PC-9 (cell line): ENCODE measurements around the gene GRB7. TPM values are rescaled to one million over a fixed set of nuclear protein-coding genes. Genes with fewer than 3 reads are reported as not detected.

Source experiments
- BruUV-seq: library from RNA; stranded (reverse); fragments of 400-500 nt; replicated peaks from 2 replicates; lab custom pipeline; 2021; lab: Mats Ljungman, UMichigan
- CTCF ChIA-PET: fragments of 300-600 bp; sonication (Branson Sonifier 250); formaldehyde crosslinking; loops from one replicate; lab custom pipeline; 2022; ENCODE audit warnings: antibody characterized with exemption; lab: Charles Lee
- POLR2A ChIA-PET: fragments of 300-600 bp; sonication (Branson Sonifier 250); formaldehyde crosslinking; loops from one replicate; lab custom pipeline; 2022; ENCODE audit warnings: antibody characterized with exemption; ENCODE audit not compliant: unreplicated experiment; lab: Charles Lee
- DNase-seq, 2 experiments: peaks; one replicate each; pipeline versions ENCODE4 v3.0.0 to v3.0.0-alpha.2; 2015 to 2022; ENCODE audit warnings: mixed read lengths in 1 of 2
- H2AFZ ChIP-seq: fragments of 200-600 bp; sonication (generic); 2 replicates; pipeline ENCODE4 v1.8.1; 2017; ENCODE audit warnings: antibody characterized with exemption
- H3F3A ChIP-seq: fragments of 200-600 bp; sonication (generic); 2 replicates; pipeline ENCODE4 v1.8.1; 2017; ENCODE audit warnings: antibody characterized with exemption, mild to moderate bottlenecking, low read depth; ENCODE audit not compliant: insufficient read depth
- H3K27ac ChIP-seq: fragments of 200-600 bp; sonication (generic); 2 replicates; pipeline ENCODE4 v1.6.1; 2016; ENCODE audit warnings: mixed run types
- H3K27me3 ChIP-seq: fragments of 200-600 bp; sonication (generic); 2 replicates; pipeline ENCODE4 v1.6.1; 2016; ENCODE audit warnings: low read depth, mixed run types; ENCODE audit not compliant: insufficient read depth
- H3K36me3 ChIP-seq: fragments of 200-600 bp; sonication (generic); 2 replicates; pipeline ENCODE4 v1.6.1; 2016; ENCODE audit warnings: low read depth, mixed run types
- H3K4me1 ChIP-seq: fragments of 200-600 bp; sonication (generic); replicated peaks from 2 replicates; pipeline ENCODE4 v1.6.1; 2016; ENCODE audit warnings: mixed run types; ENCODE audit not compliant: insufficient read depth
- H3K4me2 ChIP-seq: fragments of 200-600 bp; sonication (generic); 2 replicates; pipeline ENCODE4 v1.6.1; 2017; ENCODE audit warnings: mixed run types
- H3K4me3 ChIP-seq: fragments of 200-600 bp; sonication (generic); 2 replicates; pipeline ENCODE4 v1.6.1; 2016; ENCODE audit warnings: mixed run types
- H3K79me2 ChIP-seq: fragments of 200-600 bp; sonication (generic); 2 replicates; pipeline ENCODE4 v1.6.1; 2017; ENCODE audit warnings: low read depth, mixed run types
- H3K9me2 ChIP-seq: fragments of 200-600 bp; sonication (generic); 2 replicates; pipeline ENCODE4 v1.8.1; 2017; ENCODE audit warnings: mild to moderate bottlenecking; ENCODE audit not compliant: insufficient read depth
- H3K9me3 ChIP-seq: fragments of 200-600 bp; sonication (generic); 2 replicates; pipeline ENCODE4 v1.8.1; 2016; ENCODE audit warnings: low read depth; ENCODE audit not compliant: insufficient read depth
- H4K20me1 ChIP-seq: fragments of 200-600 bp; sonication (generic); 2 replicates; pipeline ENCODE4 v1.8.1; 2017; ENCODE audit not compliant: insufficient read depth
- EZH2 ChIP-seq: fragments of 200-600 bp; sonication (generic); IDR thresholded peaks from 2 replicates; pipeline ENCODE4 v1.8.0; 2017; ENCODE audit warnings: antibody characterized with exemption, low read depth
- intact Hi-C: fragments of 100-400 bp; cut with micrococcal nuclease; formaldehyde crosslinking; loops from one replicate; pipeline ENCODE4 v1.10.0; 2022; ENCODE audit not compliant: unreplicated experiment
- total RNA-seq: library from RNA; stranded (reverse); gene quantifications from 2 replicates; pipeline ENCODE4 v1.2.3, GENCODE V29; 2021
- TF ChIP-seq, protein P1 (sequence below): fragments of 200-600 bp; sonication (generic); conservative IDR thresholded peaks from 2 replicates; pipeline ENCODE4 v1.6.1; 2017; ENCODE audit warnings: mixed run types, antibody characterized with exemption, mild to moderate bottlenecking, moderate library complexity

Gene GRB7
- total RNA-seq, 1 experiment from 2014 or later: 49.1 TPM

DNA sequence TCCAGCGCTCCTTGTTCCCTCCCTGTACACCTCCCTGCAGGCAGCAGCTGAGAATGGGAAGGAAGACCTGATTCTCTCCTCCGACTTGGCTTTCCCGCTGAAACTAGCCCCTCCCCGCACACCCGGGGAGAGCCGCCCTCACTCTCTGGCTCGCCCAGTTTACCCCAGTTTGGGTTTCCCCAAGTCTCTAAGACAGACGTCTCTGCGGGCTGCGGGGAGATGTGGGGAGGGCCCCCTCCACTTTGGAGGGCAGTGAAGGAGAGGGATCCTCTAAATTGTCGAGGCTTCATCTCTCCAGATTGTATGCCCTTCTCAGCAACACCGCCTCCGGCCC lies 797 bp downstream of the GRB7 start:
- intact Hi-C loops: loop anchor here (5.0 kb wide), 3 partner anchors 61 to 284 kb away; no protein-coding TSS in a partner anchor
- Histone ChIP-seq H4K20me1 (no peaks in the 10 kb centered on the region), H2AFZ (no peak overlapping the region), H3K4me3 (peak overlapping the region; percentile 83), H3K36me3 (peaks cover 11% of the 10 kb centered on the region; the same call in 1 of the 2 replicates), H3K27me3 (no peaks in the 10 kb centered on the region), H3K9me3 (no peaks in the 10 kb centered on the region), H3F3A (peaks cover 40% of the 10 kb centered on the region), H3K79me2 (peaks cover 26% of the 10 kb centered on the region), H3K27ac (peak overlapping the region; percentile 93), H3K4me2 (peak overlapping the region; percentile 97), H3K4me1 (peaks cover 41% of the 10 kb centered on the region), H3K9me2 (no peaks in the 10 kb centered on the region)
- TSS peak; percentile 40 for BruUV-seq
- ChIA-PET CTCF (interaction anchor here (0.6 to 1.4 kb wide), 2 partner anchors 9 to 13 kb away, joined by 5 to 16 read pairs; partner anchors contain the start of gene MIEN1), POLR2A (no interaction called here)
- DNase-seq: peak; percentile 56 to 61
- TF ChIP-seq EZH2: no peak
- TF ChIP-seq, protein P1, sequence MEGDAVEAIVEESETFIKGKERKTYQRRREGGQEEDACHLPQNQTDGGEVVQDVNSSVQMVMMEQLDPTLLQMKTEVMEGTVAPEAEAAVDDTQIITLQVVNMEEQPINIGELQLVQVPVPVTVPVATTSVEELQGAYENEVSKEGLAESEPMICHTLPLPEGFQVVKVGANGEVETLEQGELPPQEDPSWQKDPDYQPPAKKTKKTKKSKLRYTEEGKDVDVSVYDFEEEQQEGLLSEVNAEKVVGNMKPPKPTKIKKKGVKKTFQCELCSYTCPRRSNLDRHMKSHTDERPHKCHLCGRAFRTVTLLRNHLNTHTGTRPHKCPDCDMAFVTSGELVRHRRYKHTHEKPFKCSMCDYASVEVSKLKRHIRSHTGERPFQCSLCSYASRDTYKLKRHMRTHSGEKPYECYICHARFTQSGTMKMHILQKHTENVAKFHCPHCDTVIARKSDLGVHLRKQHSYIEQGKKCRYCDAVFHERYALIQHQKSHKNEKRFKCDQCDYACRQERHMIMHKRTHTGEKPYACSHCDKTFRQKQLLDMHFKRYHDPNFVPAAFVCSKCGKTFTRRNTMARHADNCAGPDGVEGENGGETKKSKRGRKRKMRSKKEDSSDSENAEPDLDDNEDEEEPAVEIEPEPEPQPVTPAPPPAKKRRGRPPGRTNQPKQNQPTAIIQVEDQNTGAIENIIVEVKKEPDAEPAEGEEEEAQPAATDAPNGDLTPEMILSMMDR: no peak

DNA sequence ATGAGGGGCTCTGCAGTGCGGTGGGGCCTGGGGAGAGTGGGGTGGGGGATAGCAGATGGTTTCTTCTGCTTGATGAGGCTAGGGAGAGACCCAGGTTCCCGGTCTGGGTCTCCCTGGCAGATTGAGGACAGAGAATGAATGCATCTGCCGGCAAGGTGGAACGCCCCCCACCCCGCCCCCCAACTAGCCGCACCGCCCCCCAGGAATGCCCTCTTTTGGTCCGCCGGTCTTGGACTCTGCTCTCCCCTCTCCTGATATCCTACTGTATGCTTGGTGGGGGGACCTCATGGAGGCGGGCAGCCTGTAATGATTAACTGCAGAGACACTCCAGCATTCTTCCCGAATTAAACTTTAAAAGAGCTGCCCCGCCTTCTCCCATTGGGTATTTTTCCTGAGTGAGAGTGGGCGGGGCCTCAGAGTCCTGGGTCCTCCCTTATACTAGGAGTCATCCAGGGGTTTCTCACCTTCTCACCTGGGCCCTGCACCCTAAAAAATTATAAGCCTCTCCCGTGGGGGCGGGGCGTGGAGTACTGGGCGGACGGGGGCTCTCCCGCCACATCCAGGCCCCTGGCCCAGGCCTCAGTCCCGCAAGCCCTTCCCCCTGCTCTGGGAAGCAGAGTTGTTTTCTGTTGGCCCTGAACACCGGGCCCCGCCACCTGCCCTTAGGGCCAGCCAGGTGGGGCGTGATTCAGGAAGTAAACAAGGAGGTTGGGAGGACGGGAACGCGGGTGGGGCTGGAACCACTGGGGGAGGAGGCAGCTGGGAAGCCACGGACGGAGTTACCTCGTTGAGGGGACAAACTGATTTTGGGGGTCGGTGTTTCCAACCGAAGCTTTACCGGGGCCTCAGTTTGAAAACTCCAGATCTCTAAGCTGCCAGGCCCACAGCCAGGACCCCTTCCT lies 1.5 kb downstream of the GRB7 start:
- CTCF ChIA-PET: interaction anchor here (0.5 to 1.4 kb wide), 5 partner anchors 10 to 215 kb away, joined by 3 to 16 read pairs (median 5); partner anchors contain the start of gene MIEN1
- intact Hi-C loops: loop anchor here (5.0 kb wide), 3 partner anchors 62 to 283 kb away; no protein-coding TSS in a partner anchor

More for the DNA sequence above, 1.5 kb downstream of the GRB7 start:
- Histone ChIP-seq H2AFZ (peak overlapping the region; percentile 63; the same call in 1 of the 2 replicates), H3K9me2 (no peaks in the 10 kb centered on the region), H3K36me3 (peaks cover 11% of the 10 kb centered on the region; the same call in 1 of the 2 replicates), H3K79me2 (peaks cover 26% of the 10 kb centered on the region), H3K4me3 (peak overlapping the region; percentile 83), H3K27me3 (no peaks in the 10 kb centered on the region), H3F3A (peaks cover 40% of the 10 kb centered on the region), H3K4me1 (peaks cover 41% of the 10 kb centered on the region), H4K20me1 (no peaks in the 10 kb centered on the region), H3K9me3 (no peaks in the 10 kb centered on the region), H3K4me2 (peak overlapping the region; percentile 97), H3K27ac (peak overlapping the region; percentile 93)
- POLR2A ChIA-PET: interaction anchor here (0.6 to 0.7 kb wide), 4 partner anchors 13 to 326 kb away, joined by 3 to 8 read pairs (median 5); partner anchors contain the start of genes LRRC3C and ORMDL3
- BruUV-seq: no TSS peak
- DNase-seq: peak; percentile 84 to 89
- no peak for TF ChIP-seq EZH2
- TF ChIP-seq, protein P1: no peak
